GM12801 (cell line): ENCODE measurements around the gene HRCT1.

Experiments
- CTCF ChIP-seq: IDR thresholded peaks from one replicate; pipeline ENCODE4 v1.5.1; 2011; ENCODE audit warnings: control low read depth; ENCODE audit not compliant: insufficient read length; ENCODE audit errors: extremely low read depth

Gene HRCT1

GRCh38 chr9:35944173-35944572 lies 38.2 kb downstream of the HRCT1 start:
- no peak for TF ChIP-seq CTCF

GRCh38 chr9:35944841-35945240 lies 38.8 kb downstream of the HRCT1 start:
- TF ChIP-seq CTCF = no peak

- no peak for TF ChIP-seq CTCF
Measured at GRCh38 chr9:35945341-35946018, 39.5 kb downstream of the HRCT1 start.

- no peak for TF ChIP-seq CTCF
Measured at GRCh38 chr9:35948451-35948850, 42.4 kb downstream of the HRCT1 start.

- no peak for TF ChIP-seq CTCF
Measured at GRCh38 chr9:35948901-35949318, 42.9 kb downstream of the HRCT1 start.

- TF ChIP-seq CTCF = no peak
Measured at GRCh38 chr9:35951736-35952135, 45.7 kb downstream of the HRCT1 start.

GRCh38 chr9:35952526-35953191 lies 46.7 kb downstream of the HRCT1 start:
- TF ChIP-seq CTCF = no peak
